Keratinocyte (primary cell): ENCODE data around the gene BRF1.

Experiments
- EZH2 ChIP-seq: IDR thresholded peaks from one replicate; pipeline ENCODE4 v1.6.1; 2012; ENCODE audit warnings: inconsistent platforms, mild to moderate bottlenecking, low read length, moderate library complexity
- TF ChIP-seq, protein P1 (sequence below), 3 experiments: IDR thresholded peaks in 1 of 3; conservative IDR thresholded peaks in 1 of 3; optimal IDR thresholded peaks in 1 of 3; 2 replicates in 2 of 3; 3 replicates in 1 of 3; pipeline versions ENCODE3 to v1.5.1; 2011; ENCODE audit warnings: low read length in 3 of 3, mild to moderate bottlenecking in 3 of 3, moderate library complexity in 2 of 3, control low read depth in 1 of 3, inconsistent platforms in 1 of 3; ENCODE audit not compliant: insufficient read depth in 2 of 3; ENCODE audit errors: extremely low read depth in 1 of 3

DNA sequence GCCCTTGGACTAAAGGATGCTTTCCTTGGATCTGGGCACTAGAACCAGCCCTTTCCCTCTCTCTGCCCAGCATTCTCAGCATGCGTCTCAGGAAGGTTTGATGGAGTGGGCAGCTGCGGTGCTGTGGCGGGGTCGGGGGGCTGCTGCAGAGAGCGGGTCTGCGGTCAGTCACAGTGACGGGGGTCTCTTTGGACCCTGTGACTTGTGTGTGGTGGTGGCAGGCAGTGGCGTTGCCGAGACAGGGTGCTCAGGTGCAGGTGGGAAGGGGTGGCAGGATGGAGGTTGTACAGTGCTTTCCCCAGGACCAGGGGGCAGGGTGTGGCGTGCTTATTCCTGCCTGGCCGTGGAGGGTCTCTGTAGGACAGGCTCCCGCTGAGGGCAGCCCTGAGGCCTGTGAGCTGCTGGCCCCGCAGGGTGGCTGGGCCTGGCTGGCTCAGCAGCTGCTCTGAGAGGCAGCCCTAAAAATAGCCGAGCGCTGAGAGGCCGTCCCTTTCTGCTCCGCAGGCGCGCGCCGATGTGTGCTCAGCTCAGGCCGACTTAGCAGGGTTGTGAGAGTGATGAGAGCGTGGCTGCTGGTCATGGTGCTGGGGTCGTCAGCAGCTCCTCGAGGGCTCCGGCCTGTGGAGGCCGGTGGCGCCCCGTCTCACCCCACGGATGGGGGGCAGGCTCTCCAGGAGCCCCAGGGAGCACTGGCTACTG is 23.4 kb upstream of the BRF1 start:
- TF ChIP-seq, protein P1, sequence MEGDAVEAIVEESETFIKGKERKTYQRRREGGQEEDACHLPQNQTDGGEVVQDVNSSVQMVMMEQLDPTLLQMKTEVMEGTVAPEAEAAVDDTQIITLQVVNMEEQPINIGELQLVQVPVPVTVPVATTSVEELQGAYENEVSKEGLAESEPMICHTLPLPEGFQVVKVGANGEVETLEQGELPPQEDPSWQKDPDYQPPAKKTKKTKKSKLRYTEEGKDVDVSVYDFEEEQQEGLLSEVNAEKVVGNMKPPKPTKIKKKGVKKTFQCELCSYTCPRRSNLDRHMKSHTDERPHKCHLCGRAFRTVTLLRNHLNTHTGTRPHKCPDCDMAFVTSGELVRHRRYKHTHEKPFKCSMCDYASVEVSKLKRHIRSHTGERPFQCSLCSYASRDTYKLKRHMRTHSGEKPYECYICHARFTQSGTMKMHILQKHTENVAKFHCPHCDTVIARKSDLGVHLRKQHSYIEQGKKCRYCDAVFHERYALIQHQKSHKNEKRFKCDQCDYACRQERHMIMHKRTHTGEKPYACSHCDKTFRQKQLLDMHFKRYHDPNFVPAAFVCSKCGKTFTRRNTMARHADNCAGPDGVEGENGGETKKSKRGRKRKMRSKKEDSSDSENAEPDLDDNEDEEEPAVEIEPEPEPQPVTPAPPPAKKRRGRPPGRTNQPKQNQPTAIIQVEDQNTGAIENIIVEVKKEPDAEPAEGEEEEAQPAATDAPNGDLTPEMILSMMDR (optimal IDR thresholded peaks at IDR 0.05 in 1 of 3, IDR thresholded peaks at IDR 0.05 in 1 of 3, conservative IDR thresholded peaks at IDR 0.05 in 1 of 3; ENCODE audit: extremely low read depth in 1 of 3, insufficient read depth in 2 of 3, low read length in 3 of 3), result no peak
- TF ChIP-seq EZH2, result no peak
